GM06990 (cell line): Measurements from ENCODE around the gene OR2L8.

ENCODE experiments used
- DNase-seq: peaks from one replicate; pipeline ENCODE4 v3.0.0-alpha.2; 2011; ENCODE audit not compliant: insufficient read length; ENCODE audit errors: extremely low read depth
- H3K27me3 ChIP-seq: replicated peaks from 2 replicates; pipeline ENCODE4 v1.6.0; 2011; ENCODE audit warnings: low read length; ENCODE audit not compliant: control insufficient read depth, insufficient read depth
- H3K36me3 ChIP-seq: 2 replicates; pipeline ENCODE4 v1.5.1; 2011; ENCODE audit warnings: low read length; ENCODE audit not compliant: control insufficient read depth, insufficient read depth
- H3K4me3 ChIP-seq: replicated peaks from 2 replicates; pipeline ENCODE4 v1.5.1; 2011; ENCODE audit warnings: low read depth, mild to moderate bottlenecking, control low read depth, low read length
- CTCF ChIP-seq: IDR thresholded peaks from 2 replicates; pipeline ENCODE4 v1.5.1; 2011; ENCODE audit warnings: low read length, control low read depth, mild to moderate bottlenecking, inconsistent platforms; ENCODE audit not compliant: insufficient read depth, poor library complexity, severe bottlenecking

OR2L8 gene

DNA sequence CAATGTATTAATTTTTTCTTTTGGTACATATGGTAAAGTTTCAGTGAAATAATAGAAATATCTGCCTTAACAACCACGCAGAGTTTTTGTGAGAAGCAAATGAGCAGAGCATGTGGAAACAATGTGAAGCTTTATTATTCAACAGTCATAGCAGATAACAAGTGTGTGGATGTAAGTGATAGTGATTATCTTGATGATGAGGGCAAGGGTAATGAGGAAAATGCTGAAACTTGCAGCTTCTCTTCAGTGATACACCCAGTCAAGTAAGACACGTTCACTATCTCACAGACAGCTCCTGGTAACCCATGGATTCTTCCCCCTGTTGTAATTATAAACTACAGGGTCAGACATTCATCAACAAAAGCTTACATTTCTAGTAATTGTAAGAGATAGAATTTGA is 50.2 kb downstream of the OR2L8 start:
- H3K4me3 ChIP-seq = no peak overlapping the region
- TF ChIP-seq CTCF = no peak
- DNase-seq = no peak
- H3K36me3 ChIP-seq = no peaks in the 10 kb centered on the region
- H3K27me3 ChIP-seq = no peaks in the 10 kb centered on the region
